ENCODE data around the gene CDK5R1.

GRCh38 chr17:32520104-32520701 is 33.4 kb downstream of the CDK5R1 start:
- TF ChIP-seq, protein P1, sequence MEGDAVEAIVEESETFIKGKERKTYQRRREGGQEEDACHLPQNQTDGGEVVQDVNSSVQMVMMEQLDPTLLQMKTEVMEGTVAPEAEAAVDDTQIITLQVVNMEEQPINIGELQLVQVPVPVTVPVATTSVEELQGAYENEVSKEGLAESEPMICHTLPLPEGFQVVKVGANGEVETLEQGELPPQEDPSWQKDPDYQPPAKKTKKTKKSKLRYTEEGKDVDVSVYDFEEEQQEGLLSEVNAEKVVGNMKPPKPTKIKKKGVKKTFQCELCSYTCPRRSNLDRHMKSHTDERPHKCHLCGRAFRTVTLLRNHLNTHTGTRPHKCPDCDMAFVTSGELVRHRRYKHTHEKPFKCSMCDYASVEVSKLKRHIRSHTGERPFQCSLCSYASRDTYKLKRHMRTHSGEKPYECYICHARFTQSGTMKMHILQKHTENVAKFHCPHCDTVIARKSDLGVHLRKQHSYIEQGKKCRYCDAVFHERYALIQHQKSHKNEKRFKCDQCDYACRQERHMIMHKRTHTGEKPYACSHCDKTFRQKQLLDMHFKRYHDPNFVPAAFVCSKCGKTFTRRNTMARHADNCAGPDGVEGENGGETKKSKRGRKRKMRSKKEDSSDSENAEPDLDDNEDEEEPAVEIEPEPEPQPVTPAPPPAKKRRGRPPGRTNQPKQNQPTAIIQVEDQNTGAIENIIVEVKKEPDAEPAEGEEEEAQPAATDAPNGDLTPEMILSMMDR (IDR thresholded peaks at IDR 0.05) = no peak
- TF ChIP-seq POLR2A (IDR thresholded peaks at IDR 0.05) = no peak

Data from ovary (tissue), 3 donors.